Posterior cingulate gyrus (tissue), 11 donors: ENCODE measurements around the gene CXXC5.
A peak's percentile ranks its signal among the peaks of the same experiment; 100 is the strongest.

Experiments used
- DNase-seq, 10 donors: peaks; one replicate each; pipeline versions ENCODE4 v3.0.0 to v3.0.0-alpha.2; 2020 to 2021; ENCODE audit warnings: mixed read lengths in 3 of 10
- intact Hi-C: fragments of 100-400 bp; cut with DNase I; formaldehyde crosslinking; loops from one replicate; pipeline ENCODE4 v1.15.1; 2023

Gene CXXC5

DNA sequence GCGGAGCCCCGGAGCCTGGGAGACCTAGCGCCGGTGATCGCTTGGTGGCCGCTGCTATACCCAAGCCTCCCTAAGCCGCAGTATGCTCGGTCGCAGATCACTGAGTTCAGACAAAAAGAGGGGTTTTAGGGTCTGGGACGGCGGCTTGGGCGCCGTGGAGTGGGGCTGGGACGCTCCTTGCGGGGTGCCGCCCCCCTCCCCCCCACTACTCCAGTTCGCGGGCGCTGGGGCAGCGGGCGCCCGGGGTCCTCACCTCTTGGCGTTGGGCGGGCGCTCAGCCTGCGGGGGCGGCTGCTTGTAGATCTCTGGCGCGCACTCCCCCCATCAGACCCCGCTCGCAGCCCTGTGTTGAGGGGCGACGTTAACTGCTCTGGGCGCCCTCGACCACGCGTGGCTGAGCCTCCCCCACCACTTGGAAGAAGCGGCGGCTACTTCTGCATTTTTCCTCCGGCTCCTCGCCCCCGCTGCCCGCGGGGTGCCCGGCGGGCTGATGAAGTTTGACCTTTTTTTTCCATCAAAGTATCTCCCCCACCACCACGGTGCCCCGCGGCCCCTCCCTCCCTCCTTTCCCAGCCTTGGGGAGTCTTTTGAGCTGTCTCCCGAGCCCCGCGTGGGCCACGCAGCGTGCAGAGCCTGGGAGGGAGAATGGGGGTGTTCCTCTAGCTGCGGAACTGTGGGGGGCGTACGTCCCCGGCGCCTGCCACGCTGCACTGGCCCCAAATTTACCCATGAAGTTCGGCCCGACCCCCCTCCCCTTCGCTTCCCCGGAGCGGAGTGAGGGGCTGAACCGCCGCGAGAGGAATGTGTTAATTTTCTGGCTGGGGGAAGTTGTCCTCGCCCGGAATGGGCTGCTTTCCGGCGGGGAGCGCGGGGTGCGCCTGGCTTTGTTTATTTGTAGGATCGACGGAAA lies 1.2 kb downstream of the CXXC5 start:
- intact Hi-C loops = no loop called here
- DNase-seq = peak in 5 of 10 donors; percentile 50 to 93 (median 88)

DNA sequence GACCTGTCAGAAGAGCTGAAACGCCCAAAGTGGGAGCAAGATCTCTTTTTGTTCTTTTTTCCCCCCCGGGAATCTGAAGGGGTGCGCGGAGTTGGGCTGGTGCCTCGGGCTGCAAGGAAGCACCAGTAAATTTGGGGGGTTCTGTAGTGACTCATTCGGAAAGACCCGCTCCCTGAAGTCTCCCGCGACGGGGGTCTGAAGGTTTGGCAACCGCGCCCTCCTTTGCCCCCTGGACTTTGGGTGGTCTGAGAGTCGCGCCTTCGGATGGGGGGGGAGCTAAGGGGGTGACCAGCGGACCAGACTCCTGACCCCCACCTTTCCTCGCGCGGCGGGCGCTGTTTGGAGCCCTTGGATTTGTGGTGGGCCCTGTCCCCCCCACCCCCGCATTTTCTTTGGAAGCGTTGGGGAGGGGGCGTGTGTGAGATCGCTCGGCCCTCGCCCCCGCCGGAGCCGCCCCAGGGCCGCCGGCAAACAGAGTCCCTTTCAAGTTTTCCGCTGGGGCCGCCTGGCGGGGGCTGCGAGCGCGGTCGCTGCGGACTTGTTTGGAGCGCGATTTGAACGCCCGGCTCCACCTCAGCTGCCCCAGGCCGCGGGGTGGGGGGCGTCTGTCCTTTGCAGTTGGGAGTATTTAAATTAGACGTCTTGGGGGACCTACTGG lies 2.0 kb downstream of the CXXC5 start:
- peak in 4 of 10 donors; percentile 76 to 94 (median 90) for DNase-seq
- intact Hi-C loops = no loop called here

DNA sequence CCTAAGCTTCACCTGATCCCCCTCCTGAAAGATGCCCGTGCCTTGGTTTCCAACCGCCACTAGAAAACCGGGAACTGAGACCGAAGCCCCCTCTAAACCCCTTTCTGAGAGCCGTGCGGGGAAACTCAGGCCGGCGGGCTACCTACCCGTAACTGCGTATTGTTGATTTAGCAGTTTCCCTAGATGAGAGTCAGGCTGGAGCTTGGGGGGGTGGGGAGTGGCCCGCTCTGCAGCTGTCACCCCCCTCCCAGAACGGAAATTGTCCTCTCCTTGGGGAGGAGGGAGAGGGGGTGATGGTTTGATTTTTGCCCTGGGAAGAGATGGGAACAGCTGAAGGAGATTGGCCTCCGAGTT lies 2.5 kb downstream of the CXXC5 start:
- DNase-seq = peak in 5 of 10 donors; percentile 56 to 92 (median 72)

DNA sequence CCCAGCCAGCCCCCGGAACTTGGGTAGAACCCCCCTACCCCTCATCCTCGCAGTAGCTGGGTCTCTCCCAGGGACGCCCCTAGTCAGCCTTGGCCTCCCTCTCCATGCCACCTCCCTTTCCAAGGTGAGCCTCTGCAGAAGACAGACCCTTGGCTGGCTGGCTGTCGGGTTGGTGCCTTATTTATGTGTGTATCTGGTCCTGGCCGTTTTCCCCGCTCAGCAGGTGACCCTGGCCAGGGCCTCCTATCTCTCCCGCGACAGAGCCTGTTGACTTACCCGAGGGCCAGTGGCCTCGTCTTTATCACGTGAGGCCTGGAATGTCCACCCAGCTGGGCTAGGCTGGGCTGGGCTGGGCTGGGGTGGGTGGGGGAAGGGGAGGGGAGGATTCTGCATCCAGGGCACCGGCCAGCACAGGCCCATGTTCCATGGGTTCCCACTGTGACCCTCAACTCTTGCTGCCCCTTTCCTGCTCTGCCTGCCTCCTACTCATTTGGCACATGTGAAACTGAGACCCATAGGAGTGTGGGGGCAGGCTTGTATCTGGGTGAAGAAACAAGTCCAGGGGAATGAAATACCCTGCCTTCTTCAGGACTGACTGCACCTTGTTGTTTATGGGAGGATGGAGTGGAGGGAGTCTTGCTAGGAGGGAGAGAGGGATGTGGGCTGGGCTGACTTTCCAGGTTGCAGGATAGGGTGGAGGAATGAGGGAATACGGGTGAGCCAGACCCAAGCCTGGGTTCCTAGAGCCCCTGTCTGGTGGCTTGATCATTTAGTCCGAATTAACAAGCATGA lies 3.1 kb downstream of the CXXC5 start:
- peak in 7 of 10 donors; percentile 60 to 95 (median 78) for DNase-seq
- intact Hi-C loops = no loop called here

More for the DNA sequence above, 2.5 kb downstream of the CXXC5 start:
- intact Hi-C loops = no loop called here

DNA sequence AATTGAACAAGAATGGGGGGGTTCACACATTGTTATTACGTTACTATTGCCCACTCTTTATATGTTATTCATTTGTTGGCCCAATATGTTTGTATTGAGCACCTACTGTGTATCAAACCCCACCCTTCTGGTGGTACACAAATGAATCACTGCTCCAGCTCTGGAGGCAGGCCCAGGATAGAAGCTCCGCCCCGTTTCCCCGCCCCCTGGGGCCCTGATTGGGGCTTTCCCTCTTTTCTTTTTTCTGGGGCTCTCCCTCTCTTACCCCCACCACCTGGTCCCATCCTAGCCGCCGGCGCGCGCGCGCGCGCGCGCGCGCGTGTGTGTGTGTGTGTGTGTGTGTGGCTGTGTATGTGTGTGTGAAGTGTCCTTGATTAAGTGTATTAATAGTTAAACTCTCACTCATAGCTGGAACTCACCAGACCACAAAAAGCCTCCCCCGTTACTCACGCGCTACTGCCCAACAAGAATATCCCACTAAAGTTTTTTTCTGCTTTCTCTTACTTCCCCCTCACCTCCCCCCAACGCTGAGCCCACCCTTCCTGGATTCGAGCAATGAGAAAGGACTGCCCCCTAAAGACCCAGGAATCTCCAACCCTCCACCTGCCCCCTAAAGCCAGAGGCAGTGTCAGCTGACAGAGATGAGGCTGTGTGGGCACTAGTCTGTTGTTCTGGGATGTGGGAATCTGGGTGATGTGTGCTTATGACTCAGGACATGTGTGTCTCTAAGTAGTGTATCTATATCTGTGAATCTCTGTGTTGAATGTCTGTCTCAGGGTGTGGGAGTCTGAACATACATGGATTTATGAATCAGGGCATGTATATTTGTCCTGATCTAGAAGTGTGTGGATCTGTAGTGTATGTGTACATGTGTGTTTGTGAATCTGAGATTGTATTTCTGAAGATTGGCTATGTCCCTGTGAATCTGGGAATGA lies 4.0 kb downstream of the CXXC5 start:
- intact Hi-C loops = no loop called here
- DNase-seq = peak; percentile 89 to 99 (median 94)

DNA sequence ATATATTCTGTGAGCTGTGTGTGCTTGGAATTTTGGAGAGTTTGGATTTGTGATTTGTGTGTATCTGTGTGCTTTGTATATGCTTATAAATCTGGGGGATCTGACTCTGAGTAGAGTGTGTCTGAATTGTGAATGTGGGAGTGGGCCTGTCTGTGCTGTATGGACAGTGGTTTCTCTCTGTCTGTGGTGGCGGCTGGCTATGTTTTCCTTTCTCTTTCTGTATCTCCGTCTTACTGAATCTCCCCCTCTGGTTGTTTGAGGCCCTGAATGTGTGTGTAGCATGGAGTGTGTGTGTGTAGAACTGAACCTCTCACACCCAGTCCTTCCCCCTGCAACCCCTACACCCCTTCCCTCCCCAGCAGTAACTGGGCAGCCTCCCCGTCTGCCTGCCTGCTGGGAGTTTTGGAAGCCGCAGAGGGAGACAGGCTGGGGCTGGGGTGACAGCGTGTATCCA lies 4.7 kb downstream of the CXXC5 start:
- DNase-seq = peak in 1 of 10 donors; percentile 70
- intact Hi-C loops = no loop called here

DNA sequence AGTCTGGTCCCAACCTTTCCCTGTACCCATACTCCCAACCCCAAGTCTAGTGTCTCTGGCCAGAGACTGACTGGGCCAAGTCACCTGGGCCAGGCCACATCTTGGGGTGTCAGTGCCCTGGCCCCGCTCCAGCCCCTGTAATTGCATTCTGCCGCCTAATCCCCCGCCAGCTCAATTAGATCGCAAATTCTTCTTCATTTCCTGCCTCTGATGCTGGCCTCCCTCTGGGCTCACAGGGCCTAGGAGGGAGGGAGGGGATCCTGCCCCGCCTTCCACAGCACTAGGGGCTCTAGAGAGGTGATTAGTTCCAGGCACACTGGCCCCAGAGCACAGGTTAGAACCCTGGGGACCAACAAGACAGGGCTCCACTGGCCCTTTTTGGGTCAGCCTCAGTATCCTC lies 5.5 kb downstream of the CXXC5 start:
- intact Hi-C loops = no loop called here
- DNase-seq = no peak

DNA sequence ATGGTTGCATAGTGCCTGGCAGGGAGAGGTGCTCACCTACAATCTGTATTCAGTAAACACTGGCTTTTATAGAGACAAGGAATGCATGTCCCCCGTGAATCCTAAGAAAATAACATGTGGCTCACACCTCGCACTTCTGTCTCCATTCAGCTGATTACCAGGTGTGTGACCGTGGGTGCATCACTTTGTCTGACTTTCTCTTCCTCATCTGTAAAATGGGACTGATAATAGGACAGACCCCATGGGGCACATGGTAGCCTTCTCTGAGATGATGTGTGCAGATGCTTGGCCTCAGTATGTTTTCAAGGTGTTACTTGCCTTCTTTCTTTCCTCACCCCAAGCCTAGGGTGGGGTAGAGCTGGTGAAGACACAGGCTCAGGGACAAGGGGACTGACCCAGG lies 6.3 kb downstream of the CXXC5 start:
- intact Hi-C loops = no loop called here
- DNase-seq = no peak

DNA sequence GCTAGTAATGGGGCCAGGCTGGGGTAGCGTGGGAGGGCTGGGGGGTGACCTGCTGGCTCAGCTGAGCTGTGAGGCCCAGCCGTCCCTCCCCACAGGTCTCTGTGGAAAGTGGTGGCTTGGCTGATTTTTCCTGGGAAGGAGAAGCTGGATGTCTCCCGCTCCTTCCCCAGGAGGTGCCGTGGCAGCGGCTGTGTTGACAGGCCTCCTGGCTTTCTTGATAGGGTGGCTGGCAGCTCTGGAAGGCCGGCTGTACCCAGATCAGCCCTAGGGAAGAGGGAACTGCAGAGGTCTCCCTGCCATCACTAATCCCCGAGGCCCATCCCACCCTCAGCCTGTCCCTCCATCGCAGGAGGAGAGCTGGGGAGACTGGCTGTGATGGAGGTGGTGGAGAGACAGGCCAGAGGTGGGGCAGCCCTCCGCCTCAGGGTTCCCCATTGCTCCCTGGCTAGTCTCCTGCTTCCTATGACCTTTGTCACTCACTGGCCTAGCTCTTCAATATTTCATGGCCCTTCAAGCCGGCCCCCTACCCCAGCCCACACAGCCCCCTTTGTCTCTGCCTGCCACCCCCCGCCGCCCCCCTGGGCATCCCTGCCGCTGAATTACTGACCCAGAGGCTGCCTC lies 6.8 kb downstream of the CXXC5 start:
- intact Hi-C loops = no loop called here
- peak in 1 of 10 donors; percentile 80 for DNase-seq

DNA sequence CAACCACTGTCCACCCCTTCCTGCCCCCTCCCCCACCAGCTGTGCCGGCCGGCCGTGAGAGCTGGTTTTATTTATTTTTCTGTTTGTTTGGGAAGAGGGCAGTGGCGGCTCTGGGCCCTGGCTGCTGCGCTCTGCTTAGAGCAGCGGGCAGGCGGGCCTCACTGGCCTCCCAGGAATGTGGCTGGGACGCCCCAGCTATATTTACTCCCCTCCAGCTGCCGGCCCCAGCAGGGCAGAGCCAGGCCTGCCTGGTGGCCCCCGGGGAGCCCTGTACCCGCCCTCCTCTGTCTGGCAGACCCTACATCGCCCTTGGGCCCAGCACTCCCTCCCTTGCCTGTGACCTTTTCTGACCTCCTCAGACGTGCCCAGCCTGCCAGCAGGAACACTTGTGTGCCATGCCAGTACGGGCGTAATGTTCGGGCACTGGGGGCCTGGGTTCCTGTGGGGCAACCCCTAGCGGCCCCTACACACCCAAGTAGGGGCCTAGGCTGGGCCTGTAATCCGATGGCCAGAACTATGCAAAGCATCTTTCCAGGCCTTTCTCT lies 7.7 kb downstream of the CXXC5 start:
- intact Hi-C loops = no loop called here
- DNase-seq = no peak

DNA sequence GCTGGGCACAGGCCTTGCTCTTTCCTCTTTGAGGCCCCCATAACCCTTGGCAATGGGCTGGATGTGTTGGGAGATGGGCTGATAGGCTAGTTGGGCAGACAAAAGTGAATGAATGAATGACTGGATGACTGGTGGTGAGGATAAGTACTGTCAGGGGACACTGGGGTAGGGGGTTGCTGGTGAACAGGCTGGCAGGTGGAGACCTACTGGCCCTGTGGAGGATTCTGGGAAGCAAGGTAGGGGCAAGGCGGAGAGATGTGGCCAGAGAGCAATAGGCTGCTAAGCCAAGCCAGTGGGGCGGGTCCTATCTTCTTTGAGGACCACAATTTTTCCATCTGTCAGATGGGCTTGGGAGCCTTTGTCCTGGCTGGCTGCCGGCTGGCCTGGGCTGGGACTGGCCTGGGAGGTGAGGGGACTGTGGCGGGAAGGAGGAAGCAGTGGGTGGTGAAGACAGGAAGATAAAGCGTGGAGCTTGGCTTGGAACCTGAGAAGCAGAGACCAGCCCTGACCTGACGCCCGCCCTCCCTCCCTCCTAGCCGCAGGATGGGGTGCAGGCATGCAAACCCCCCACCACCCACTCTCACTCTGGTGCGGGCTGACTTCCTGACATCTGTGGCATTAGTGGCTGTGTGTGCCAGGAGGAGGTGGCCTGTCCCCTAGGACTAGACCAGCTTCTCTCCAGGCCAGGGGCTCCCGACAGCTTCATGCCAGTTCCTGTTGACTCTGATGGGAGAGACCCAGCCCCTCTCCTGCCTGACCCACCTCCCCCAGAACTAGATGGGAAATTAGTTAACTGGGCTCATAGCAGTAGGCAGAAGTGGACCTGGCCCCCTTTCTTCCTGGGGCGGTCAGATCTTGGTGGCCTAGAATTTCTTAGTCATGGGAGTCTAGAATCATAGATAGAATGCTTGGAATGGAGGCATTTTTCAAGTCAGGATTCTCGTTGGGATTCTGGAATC lies 9.5 kb downstream of the CXXC5 start:
- DNase-seq = no peak
- intact Hi-C loops = no loop called here

DNA sequence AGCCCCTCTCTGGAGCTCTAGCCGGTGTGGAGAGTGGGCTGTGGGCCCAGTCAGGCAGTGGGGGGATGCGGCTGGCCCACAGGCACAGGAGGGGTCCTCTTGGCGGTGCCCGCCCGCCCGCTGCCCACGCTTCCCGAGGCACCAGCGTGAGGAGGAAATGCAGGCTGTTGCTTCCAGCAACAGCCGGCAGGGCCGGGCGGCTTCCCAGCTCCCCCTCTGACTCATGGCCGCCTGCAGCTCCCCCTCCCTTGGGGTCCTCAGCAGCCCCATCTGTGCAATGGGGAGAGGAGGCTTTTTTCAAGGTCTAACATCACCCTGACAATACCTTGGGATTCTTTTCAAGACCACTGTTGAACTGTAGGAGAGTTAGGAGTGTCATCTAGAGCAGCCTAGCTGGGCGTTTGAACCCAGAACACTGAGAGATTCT lies 10.4 kb downstream of the CXXC5 start:
- intact Hi-C loops = no loop called here
- peak in 1 of 10 donors; percentile 93 for DNase-seq

DNA sequence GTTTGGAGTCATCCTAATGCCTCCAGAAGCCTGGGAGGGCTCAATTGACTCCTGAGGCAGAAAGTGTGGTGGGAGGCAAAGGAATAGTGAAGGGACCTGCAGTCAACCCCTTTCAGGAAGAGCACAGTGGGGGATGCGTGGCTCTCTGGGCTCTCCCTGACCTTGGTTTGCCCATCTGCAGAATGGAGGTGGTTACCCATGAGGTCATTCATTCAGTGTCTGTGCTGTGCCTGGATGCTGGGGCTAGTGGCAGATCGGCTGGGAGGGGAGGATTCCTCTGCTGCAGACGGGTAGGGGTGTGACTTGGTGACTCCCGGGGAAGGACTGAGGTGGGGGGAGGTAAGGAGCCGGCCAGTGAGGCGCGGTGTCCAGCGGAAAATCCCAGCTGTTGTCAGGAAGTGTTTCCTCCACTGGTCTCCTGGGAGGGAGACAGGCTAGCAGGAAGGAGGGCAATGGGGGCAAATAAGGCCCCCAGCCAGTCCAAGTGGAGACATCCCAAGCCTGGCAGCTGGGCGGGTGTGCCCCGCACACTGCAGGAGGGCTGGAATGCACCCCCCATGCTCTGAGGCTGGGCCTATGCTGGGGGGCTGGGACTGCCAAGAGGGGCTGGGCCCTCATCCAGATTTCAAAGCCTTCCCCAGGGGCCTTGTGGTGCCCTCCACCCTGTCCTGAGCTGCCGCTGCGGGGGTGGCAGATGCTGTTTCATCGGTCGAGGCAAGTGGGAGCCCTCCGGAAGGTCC lies 10.9 kb downstream of the CXXC5 start:
- peak in 1 of 10 donors; percentile 82 for DNase-seq
- intact Hi-C loops = no loop called here

DNA sequence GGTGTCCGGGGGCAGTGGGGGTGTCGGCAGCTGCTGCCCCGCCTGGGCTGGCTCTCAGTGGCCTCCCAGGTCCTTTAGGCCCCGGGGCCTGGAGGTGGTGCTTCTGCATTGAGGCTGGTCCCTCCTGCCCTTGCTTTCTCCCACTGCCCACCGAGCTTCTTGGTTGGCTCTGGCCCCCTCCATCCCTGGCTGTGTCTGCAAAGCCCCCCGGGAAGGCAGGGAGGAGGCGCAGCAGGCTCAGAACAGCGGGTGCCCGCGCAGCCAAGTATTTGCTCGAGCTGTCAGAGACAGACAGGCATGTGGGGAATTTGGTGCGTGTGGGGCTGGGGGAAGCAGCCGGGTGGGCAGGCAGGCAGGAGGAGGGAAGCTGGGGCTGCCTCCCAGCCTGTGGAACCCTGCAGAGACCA lies 11.5 kb downstream of the CXXC5 start:
- peak in 1 of 10 donors; percentile 89 for DNase-seq
- intact Hi-C loops = no loop called here

DNA sequence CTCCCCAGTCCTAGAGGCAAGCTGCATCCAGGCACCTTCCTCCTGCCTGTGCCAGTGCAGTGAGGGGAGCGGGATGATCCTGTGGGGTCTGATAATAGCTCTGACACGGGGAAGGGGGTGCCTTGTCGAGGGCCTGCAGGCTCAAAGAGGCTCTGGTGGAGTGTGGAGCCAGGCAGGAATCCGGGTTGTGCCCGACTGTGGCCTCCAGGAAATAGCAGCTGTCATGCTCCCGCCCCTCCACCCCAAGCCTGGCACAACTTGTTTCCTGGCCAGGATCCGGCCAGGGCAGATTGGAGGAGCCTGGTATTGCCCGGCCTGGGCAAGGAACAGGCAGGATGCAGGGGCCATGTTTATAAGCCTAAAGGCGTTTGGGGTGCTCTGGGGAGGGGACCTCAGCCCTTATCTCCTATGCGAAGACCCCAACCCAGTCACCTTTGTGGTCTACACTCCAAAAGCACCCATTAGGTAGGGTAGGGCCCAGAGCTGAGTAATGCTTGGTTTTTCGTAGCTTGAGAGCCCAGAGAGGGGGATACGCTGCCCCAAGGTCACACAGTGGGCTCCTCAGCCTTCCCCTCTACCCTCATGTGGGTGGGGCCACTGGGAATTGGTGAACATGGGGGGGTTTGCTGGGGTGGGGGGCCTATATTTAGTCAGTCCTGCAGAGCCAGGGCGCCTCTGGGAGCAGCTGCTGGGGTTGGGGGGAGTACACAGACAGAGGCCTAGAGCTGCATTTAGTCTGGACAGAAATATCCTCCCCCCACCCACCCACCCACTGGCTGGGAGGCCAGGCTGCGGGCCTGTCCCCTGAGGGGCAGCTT lies 12.2 kb downstream of the CXXC5 start:
- intact Hi-C loops = no loop called here
- peak; percentile 82 to 98 (median 90) for DNase-seq
